ENCODE results near the gene HIF1A. TPM values are rescaled to one million over a fixed set of nuclear protein-coding genes. Genes with fewer than 3 reads are reported as not detected.
"Not testable (repeated sequence)": the region's sequence is repeated elsewhere in the genome, so short reads cannot be mapped to it uniquely, and the experiment has no call there.

Gene HIF1A
- total RNA-seq, 1 donor from 2014 or later: 197 TPM

- not testable (repeated sequence) for DNase-seq (ENCODE audit: low spot score)
Measured at GRCh38 chr14:61707774-61708173, 12.5 kb downstream of the HIF1A start.

- DNase-seq (ENCODE audit: low spot score): not testable (repeated sequence)
Measured at GRCh38 chr14:61708693-61709092, 13.4 kb downstream of the HIF1A start.

- no peak for DNase-seq (ENCODE audit: low spot score)
Measured at GRCh38 chr14:61710853-61711817, 15.8 kb downstream of the HIF1A start.

DNA sequence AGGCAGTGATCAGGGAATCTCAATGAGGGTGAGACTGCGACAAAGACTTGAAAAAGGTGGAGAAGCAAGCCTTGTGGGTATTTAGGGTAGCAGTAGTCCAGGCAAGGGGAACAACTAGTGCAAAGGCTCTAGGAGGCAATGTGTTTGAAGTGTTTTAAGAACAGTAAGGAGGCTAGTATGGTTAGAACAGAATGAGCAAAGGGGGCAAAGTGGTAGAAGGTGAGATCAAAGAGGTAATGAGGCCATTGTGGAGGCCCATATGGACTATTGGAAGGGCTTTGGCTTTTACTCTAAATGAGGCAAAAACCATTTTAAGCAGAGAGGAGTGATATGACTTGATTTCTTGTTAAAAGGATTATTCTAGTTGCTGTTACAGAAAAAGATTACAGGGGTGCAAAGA is 16.8 kb downstream of the HIF1A start:
- DNase-seq (ENCODE audit: low spot score): no peak

DNA sequence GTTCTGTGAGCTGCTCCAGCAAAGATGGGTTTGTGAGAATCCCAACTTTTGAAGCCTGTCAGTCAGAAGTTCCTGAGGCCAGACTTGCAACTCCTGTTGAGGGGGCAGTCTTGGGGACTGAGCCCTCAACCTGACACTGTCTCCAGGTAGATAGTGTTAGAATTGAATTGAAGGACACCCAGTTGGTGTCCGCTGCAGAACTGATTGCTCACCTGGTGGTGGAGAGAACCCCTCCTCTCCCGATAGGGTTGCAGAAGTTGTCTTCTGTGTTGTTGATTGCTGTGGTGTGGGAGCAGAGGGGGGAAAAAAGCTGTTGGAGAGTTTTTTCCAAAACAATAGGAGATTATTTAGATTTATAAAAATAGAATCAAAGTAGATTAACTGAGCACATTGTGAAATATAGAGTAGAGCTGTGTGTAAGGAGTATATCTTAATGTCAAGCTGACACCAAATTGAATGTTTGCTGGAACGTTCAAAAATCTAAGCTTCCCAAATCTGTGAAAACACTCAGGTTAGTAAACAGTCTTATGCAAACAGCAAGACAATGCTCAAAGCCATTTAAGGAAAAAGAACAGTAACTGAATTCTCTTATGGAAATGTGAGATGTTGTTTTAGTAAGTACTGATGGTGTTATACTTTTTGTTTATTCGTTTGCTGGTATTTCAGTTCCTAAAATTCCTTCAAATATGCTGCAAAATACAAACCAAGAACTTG is 18.6 kb downstream of the HIF1A start:
- no peak for DNase-seq (ENCODE audit: low spot score)

DNA sequence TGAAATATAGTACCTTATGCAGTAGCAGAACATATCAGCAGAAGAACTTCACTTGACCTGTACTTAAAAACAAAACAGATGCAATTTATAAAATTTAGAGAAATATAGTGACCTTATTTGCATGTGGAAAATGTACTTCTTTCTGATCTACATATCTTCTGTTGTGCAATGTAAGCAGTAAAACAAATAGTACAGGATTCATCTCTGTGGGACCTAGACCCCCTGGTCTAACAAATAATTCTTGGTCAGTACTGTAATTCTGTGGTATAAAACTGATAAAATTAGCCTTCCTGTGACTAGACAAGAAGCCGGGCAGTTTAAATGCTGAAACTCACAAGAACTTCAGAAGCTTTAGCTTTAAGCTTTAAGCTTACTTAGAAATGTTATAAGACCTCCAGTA is 21.6 kb downstream of the HIF1A start:
- DNase-seq (ENCODE audit: low spot score): no peak

DNA sequence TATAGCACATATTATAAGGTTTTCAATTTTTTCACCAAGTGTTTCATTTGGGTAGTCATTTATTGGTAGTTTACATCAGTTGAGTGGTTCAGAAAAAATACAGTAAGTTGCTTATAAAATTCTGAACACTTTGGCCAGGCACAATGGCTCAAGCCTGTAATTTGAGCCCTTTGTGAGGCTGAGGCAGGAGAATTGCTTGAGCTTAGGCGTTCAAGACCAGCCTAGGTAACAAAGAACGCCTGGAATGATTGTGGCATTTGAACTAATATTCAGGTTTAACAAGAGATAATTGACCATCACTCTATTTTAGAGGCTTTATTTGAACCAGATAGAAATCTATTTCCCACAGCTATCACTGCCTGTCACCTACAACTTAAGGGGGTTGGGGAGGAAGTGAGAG is 22.7 kb downstream of the HIF1A start:
- DNase-seq (ENCODE audit: low spot score): no peak

GRCh38 chr14:61719344-61720293 is 24.3 kb downstream of the HIF1A start:
- DNase-seq (ENCODE audit: low spot score): no peak

DNA sequence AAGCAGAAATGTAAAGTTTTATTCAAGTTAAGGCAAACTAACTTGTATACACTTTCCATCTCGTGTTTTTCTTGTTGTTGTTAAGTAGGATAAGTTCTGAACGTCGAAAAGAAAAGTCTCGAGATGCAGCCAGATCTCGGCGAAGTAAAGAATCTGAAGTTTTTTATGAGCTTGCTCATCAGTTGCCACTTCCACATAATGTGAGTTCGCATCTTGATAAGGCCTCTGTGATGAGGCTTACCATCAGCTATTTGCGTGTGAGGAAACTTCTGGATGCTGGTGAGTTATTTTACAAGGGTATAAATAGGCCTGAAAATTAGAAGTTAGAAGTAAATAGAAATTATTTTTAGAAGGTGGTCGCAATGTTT is 25.0 kb downstream of the HIF1A start:
- no peak for DNase-seq (ENCODE audit: low spot score)

DNA sequence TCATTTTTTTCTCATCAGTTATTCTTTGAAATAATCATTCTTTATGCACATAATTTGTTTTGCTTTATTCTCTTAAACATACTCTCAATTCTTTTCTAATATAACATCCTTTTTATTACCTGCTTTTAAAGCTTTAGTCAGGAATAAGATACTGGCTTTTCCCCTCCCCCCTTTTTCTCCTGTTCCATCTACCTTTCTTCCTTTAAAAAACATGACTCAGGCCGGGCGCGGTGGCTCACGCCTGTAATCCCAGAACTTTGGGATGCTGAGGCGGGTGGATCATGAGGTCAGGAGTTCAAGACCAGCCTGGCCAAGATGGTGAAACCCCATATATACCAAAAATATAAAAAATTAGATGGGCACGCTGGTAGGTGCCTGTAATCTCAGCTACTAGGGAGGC is 25.4 kb downstream of the HIF1A start:
- DNase-seq (ENCODE audit: low spot score): no peak

GRCh38 chr14:61724133-61724532 is 28.8 kb downstream of the HIF1A start:
- DNase-seq (ENCODE audit: low spot score): no peak

DNA sequence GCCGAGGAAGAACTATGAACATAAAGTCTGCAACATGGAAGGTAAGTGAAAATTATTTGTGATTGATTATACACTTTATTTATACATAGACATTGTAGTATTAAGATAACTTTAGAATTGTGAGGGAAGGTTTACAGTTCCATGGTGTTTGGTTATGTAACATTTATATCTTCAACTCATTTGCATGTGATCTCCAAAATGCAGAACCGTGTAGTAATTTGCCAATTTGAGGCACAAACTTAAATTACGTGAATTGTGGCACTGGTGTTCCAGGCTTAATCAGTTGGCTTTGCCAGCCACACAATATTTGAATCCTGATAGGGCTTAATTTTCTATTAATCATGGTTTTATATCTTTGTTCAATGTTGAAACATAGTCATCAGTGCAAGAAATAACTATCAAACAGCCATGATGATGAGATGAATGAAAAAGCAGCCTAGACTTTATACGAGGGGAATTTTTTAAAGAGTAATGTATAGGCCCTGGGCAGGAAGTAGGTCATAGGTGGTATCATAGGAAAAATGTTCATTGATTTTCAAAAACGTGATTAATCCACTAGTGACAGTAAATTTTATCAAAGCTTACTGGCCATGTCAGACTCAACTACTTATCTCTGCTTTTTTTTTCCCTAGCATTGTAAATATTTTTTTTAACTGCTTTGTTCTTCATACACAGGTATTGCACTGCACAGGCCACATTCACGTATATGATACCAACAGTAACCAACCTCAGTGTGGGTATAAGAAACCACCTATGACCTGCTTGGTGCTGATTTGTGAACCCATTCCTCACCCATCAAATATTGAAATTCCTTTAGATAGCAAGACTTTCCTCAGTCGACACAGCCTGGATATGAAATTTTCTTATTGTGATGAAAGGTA is 31.7 kb downstream of the HIF1A start:
- DNase-seq (ENCODE audit: low spot score): no peak

DNA sequence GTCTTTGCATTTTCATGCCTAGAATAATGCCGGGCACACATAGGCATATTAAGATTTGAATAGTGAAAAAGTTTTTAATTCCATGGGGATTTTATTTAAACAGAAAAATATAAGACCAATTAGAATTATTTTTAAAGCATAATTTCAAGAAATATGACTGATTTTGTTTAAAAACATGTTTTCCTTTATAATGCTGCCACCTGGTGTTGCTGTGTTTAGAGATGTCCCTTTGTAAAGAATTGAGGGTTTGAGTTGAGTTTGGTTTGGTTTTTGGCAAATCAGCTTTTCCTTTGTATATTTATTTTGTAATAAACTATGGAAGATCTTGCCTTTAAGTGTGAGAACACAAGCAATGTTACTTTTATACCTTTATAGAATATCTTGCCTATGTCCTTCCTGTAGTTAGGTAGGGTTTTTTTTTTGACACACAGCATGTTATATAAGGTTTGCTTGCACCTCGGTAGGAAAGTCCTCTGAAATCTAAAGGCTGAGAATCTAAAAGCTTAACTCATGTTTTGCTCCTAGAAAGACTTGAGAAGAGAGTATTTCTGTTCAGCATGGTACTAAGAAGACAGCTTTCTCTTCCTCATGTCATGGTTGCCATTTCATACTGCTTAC is 35.6 kb downstream of the HIF1A start:
- no peak for DNase-seq (ENCODE audit: low spot score)

- no peak for DNase-seq (ENCODE audit: low spot score)
Measured at GRCh38 chr14:61733972-61734371, 38.7 kb downstream of the HIF1A start.

DNA sequence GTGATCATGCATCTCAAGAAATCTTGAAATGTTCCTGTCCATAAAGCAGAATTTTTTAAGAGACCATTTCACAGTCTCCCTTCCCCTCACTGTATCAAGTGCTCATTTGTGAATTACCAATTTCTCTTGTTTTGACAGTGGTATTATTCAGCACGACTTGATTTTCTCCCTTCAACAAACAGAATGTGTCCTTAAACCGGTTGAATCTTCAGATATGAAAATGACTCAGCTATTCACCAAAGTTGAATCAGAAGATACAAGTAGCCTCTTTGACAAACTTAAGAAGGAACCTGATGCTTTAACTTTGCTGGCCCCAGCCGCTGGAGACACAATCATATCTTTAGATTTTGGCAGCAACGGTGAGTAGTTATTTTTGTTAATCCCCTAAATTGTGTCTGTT is 41.4 kb downstream of the HIF1A start:
- DNase-seq (ENCODE audit: low spot score): no peak

DNA sequence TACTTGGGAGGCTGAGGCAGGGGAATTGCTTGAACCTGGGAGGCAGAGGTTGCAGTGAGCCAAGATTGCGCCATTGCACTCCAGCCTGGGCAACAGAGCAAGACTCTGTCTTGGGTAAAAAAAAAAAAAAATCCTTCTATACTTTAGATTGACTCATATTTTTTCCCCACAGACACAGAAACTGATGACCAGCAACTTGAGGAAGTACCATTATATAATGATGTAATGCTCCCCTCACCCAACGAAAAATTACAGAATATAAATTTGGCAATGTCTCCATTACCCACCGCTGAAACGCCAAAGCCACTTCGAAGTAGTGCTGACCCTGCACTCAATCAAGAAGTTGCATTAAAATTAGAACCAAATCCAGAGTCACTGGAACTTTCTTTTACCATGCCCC is 42.6 kb downstream of the HIF1A start:
- no peak for DNase-seq (ENCODE audit: low spot score)

GRCh38 chr14:61739133-61739532 is 43.8 kb downstream of the HIF1A start:
- no peak for DNase-seq (ENCODE audit: low spot score)

GRCh38 chr14:61742371-61742770 is 47.1 kb downstream of the HIF1A start:
- no peak for DNase-seq (ENCODE audit: low spot score)

- DNase-seq (ENCODE audit: low spot score): no peak
Measured at GRCh38 chr14:61744238-61744637, 48.9 kb downstream of the HIF1A start.

GRCh38 chr14:61746346-61746745 is 51.0 kb downstream of the HIF1A start:
- DNase-seq (ENCODE audit: low spot score): not testable (repeated sequence)
